GM21619 (cell line): ENCODE results near the gene FHIT.
A peak's percentile ranks its signal among the peaks of the same experiment; 100 is the strongest.

ENCODE experiments used
- ATAC-seq: cut with Tn5 transposase; IDR thresholded peaks from one replicate; pipeline ENCODE4 v1.9.1; 2021; ENCODE audit not compliant: unreplicated experiment

Gene FHIT

DNA sequence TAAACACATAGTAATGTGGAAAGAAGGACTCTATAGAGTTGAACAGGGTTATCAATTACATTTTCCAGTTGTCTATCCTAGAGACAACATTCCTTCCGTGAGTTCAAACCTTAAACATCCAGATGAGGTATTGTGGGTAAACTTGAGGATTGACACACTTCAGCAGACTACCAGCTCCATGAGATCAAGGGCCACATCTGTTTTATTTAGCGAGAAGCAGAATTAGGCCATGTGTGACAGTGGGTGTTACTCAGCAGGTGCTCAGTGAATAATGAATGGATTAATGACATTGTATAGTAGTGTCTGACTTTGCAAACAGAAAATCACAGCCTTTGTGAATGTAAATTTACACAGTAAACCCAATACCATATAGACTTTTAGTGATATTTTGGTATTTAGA lies 1260.3 kb downstream of the FHIT start:
- ATAC-seq, result no peak

DNA sequence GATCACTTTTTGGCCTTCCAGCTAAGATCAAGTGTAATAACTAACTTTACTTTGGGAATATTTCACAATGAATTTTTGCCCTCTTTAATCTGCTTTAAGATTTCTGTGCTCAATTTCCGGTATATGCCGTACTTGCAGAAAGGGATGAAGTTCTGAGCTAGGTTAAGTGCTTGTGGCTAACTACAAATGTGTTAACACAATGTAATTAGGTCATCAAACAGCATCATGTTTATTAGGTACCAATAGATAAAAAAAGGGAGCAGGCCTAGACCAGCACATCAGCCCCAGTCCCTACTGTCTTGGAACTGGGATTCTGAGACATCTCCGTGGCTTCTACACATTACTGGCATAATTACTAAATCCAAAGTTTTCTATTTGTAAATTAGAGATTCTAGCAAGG lies 1268.7 kb downstream of the FHIT start:
- no peak for ATAC-seq

DNA sequence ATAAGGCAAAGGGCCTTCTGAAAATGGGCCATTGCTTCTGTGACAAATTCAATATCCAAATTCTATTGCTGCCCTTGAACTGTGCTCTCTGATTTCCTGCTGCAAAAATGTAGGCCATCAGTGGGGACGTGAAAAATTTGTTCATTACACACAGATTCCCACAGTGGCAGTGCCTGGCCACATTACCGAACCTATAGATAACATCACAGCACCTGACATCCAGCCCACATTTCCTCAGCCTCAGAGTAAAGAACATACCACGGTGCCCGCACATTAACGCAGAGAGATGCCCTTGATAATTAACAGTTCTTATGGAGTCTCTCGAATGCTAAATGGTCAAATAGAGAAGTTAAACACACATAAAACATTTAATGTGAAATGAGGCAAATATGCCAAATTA lies 1269.9 kb downstream of the FHIT start:
- ATAC-seq, result no peak

- ATAC-seq, result no peak
Measured at GRCh38 chr3:59980576-59980975, 1270.7 kb downstream of the FHIT start.

- ATAC-seq, result no peak
Measured at GRCh38 chr3:59979542-59979941, 1271.7 kb downstream of the FHIT start.

GRCh38 chr3:59978979-59979378 lies 1272.3 kb downstream of the FHIT start:
- peak; percentile 79 for ATAC-seq

DNA sequence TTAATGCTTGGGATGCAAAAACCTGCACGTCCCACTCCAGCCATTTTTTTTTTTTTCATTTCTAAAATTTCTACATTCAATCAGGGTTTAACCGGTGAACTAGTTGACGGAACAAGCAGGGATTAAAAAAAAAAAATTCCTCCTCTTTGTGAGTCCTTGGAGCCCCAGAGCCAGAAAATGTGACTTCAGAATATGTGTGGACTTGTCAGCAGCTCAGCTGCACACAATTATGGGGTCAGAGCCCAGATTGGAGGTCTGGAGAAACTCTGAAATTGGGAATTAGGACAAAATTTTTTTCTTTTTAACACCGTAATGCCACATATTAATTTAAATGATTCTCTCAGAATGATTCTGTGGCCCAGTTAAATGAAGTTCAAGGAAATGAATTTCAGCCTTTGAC lies 1280.5 kb downstream of the FHIT start:
- no peak for ATAC-seq

DNA sequence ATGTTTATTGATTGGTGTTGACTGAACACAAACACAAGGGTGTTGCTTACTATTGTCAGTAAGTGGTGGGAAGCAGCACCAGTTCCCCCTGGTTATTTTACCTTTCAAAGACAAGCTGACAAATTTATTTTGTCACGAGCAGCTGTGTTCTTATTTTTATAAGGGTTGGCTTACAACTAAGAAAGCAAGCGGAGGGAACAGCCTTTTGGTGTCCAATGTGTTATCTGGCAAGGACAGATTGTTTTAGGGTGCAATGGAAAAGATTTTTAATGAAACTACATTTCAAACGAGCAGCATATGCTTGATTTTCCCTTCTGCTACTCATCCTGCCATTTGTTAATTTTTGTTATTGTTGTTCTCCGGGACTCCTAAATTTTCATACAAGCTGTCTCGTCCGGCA lies 1280.9 kb downstream of the FHIT start:
- ATAC-seq, result no peak

- no peak for ATAC-seq
Measured at GRCh38 chr3:59968513-59969045, 1282.7 kb downstream of the FHIT start.

DNA sequence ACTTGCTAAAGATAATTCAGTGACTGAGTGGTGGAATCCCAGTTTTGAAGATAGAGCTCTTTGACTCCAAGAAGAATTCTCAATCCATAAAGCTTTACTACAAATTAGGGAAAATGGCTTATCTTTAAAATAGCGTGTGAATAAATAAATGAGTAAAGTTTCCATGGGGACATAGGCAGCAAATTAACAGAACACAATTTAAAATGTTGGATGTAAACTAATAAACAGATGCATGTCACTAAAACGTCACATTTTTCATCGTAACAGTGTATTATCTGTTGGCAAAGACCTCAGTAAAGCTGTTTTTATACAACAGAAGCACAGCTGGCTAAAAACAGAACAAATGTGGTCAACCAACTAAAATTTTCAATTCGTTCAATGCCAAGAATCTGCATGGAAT lies 1287.6 kb downstream of the FHIT start:
- no peak for ATAC-seq

DNA sequence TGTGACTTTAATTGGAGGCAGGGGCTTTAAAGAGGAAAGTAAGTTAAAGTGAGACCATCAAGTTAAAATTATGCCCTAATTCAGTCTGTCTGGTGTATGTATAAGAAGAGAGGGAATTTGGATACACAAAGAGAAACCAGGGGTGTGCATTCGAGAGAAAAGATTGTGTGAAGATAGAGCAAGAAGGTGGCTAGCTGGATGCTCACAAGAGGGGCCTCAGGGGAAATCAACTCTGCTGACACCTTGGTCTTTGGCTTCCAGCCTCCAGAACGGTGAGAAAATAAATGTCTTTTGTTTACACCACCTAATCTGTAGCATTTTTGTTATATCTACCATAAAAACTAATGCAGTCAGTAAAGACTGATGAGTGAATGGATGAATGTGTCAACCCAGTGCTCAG lies 1294.1 kb downstream of the FHIT start:
- no peak for ATAC-seq

GRCh38 chr3:59953104-59953503 lies 1298.1 kb downstream of the FHIT start:
- no peak for ATAC-seq

DNA sequence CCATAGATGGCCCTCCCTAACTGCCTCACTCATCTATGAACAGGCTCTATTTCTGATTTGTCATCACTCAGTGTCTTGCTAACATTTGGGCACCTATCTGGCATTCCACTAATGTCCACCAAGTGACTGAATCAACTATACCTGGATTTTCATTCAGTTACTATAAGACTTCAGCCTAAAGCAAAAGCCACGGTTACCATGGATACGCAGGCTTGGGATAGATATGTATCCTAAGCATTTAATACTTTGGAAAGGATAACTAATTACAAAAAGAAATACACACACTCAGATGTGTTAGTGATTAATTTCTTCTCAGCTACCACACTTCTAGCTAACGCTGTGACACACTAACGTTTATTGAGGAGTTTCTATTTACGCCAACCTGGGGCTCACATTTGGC lies 1301.9 kb downstream of the FHIT start:
- no peak for ATAC-seq

DNA sequence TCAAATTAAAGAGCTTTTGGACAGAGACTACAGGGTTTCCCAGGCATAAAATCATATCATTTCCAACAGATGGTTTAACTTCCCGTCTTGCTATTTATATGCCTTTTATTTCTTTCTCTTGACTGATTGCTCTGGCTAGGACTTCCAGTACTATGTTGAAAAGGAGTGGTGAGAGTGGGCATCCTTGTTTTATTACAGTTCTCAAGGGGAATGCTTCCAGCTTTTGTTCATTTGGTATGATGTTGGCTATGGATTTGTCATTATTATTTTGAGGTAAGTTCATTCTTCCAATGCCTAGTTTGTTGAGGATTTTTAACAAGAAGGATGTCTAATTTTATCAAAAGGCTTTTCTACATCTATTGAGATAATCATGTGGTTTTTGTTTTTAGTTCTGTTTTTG lies 1304.9 kb downstream of the FHIT start:
- no peak for ATAC-seq

DNA sequence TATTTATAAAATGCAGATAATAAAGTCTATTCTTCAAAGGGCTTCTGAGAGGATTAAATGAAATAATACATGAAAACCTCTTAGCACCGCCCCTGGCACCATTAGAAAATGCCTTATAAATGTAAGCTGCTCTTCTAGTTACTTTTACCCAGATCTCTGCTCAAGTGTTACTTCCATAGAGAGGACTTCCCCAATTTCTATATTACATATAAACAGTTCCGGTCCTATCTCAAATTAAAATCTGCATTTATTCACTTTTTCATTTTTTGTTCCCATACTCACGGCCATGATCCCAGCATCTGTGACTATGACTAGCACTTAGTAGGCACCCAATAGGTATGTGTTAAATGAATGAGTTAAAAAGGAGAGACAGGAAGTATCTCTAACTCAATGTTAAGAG lies 1310.5 kb downstream of the FHIT start:
- ATAC-seq, result no peak

DNA sequence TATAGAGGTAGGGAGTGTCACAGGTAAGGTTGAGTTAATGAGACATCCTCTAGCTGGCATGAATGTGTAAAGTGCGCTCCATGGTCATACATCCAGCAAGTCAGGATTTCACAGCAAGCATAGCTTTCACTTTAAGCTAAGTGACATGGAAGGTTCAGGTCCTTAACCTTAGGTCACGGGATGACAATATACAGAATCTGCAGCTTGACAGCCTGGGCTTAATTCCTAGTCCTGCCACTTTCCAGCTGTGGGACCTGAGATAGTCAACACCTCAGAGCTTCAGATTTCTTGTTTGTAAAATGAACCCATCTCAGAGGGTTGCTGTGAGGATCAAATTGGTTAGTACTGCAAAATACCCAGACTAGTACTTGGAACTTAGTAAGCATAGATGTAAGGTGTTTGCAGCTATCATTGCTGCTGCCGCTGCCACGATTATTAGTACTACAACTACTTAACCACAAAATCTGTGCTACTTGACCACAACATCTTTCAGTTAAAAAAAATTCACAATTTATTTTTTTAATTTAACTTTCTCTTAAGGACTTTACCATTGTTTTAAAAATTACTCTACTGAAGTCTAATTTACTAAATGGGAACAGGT lies 1311.3 kb downstream of the FHIT start:
- ATAC-seq, result no peak

- ATAC-seq, result no peak
Measured at GRCh38 chr3:59938828-59939227, 1312.4 kb downstream of the FHIT start.

- ATAC-seq, result no peak
Measured at GRCh38 chr3:59937201-59937600, 1314.1 kb downstream of the FHIT start.

DNA sequence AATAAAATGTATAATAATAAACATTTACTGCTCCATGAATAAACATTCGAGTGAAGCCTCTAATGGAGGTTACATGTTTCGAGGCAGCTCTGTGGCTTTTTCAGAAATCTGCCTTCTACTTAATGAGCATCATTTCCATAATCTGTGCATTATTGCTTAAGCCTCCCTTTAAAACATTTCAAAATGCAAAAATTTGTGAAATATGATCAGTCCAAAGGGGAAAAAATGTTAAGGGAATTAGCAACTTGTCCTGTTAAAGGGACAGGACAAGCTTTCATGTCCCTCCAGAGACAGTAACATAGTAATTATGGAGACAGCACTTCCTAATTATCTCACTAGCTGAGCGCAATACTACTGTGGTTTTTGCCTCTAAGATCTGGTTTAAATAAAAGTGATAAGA lies 1314.8 kb downstream of the FHIT start:
- ATAC-seq, result no peak

- peak; percentile 99 for ATAC-seq
Measured at GRCh38 chr3:59935025-59935424, 1316.2 kb downstream of the FHIT start.

DNA sequence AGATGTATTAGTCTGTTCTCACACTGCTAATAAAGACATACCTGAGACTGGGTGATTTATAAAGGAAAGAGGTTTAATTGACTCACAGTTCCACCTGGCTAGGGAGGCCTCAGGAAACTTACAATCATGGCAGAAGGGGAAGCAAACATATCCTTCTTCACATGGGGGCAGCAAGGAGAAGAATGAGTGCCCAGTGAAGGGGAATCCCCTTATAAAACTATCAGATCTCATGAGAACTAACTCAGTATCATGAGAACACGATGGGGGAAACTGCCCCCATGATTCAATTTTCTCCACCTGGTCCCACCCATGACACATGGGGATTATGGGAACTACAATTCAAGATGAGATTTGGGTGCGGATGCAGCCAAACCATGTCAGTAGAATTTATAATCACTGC lies 1316.7 kb downstream of the FHIT start:
- peak; percentile 19 for ATAC-seq

DNA sequence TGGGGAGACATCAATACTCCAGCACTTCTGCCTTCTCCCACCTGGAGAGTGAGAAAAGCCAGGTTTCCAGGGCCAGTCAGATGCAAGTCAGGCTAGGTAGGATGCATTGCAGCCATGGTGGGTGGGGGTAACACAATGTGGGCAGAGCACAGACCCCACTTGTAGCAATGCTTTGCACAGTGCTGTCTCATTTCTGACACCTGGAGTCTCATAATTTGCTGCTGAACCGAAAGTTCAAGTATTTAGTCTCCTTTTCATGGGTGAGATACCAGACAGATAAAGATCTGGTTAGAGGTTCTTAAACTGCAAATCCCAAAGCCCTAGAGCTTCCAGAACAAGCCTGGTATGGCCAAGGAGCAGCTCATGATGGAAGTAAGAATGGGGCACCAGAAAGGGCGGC lies 1321.1 kb downstream of the FHIT start:
- ATAC-seq, result no peak

GRCh38 chr3:59927056-59927455 lies 1324.2 kb downstream of the FHIT start:
- no peak for ATAC-seq
